G401 (cell line): ENCODE measurements around the gene CHCHD3. TPM values are rescaled to one million over a fixed set of nuclear protein-coding genes. Genes with fewer than 3 reads are reported as not detected.

Source experiments
- DNase-seq: peaks from one replicate; pipeline ENCODE4 v3.0.0-alpha.2; 2015; ENCODE audit warnings: low spot score
- in situ Hi-C: cut with HindIII; loops from 2 replicates; pipeline ENCODE4 v1.10.0; 2016; ENCODE audit warnings: low sequenced_read_pairs, mixed read lengths
- total RNA-seq: library from RNA; depleted of rRNA; stranded (reverse); fragments of >200 nt; shearing (Covaris generic); gene quantifications from 2 replicates; pipeline ENCODE4 v1.2.3, GENCODE V29; 2014

The CHCHD3 gene
- total RNA-seq, 1 experiment from 2014 or later, result 220 TPM

- no peak for DNase-seq
- in situ Hi-C loops, result no loop called here
Observed at GRCh38 chr7:133082390-133082766, 488 bp upstream of the CHCHD3 start.

- peak; percentile 17 for DNase-seq
- in situ Hi-C loops, result no loop called here
Observed at GRCh38 chr7:133081119-133081598, 731 bp downstream of the CHCHD3 start.

DNA sequence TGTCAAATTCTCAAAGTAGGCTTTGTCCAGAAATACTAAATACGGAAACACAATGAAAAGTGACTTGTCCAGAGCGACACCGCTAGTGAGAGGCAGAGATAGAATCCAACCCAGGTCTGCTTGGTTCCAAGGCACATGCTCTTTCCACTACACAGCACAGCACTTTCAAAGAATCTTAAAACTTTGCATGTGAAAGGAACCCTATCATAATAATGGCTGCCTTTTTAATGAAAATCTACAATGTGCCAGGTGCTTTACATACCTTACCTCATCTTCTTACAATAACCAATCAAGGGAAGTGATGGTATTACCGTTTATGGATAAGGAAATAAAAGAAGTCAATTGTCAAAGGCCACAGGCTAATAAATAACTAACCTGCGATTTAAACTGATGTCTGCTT, 2.6 kb downstream of the CHCHD3 start:
- in situ Hi-C loops, result no loop called here
- no peak for DNase-seq

- in situ Hi-C loops, result no loop called here
- no peak for DNase-seq
Observed at GRCh38 chr7:133077394-133077793, 4.5 kb downstream of the CHCHD3 start.

DNA sequence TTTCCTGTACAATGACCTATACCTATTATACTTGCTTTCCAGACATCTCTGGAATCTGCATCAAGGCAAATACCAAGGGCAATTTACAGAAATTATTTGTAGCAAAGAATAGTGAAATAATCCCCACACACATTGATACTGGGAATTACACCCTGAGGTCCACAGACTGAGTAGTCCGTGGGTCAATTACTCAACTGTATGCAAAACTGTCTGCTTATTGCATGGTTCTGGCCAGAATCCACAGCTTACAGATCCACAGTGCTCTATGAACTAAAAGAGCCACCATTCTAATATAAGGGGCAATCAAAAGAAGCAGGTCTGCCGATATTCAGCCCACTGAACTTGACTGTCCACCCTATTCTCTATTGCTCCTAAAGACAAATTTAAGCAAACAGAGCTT, 5.7 kb downstream of the CHCHD3 start:
- in situ Hi-C loops, result no loop called here
- DNase-seq, result no peak

GRCh38 chr7:133071506-133071905, 10.4 kb downstream of the CHCHD3 start:
- DNase-seq, result no peak
- in situ Hi-C loops, result no loop called here

- no peak for DNase-seq
- in situ Hi-C loops, result no loop called here
Observed at GRCh38 chr7:133070562-133070961, 11.3 kb downstream of the CHCHD3 start.

DNA sequence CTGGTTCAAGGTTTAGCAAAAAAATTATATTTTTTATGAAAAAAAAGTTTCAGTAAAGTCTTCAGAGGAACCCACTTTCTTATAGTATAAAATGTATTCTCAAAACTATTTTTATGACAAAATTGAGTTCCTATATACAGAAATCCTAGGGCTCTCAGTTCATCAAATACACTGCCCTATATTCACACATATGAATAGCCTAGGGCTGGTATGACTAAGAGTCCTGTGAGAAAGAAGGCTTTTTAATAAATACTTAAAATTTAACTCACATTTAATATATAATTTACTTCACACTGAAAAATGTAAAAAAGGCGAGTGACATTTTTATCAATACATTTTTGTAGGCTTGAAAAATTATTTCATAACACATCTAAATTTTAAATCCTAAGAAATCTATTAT, 16.6 kb downstream of the CHCHD3 start:
- in situ Hi-C loops, result no loop called here
- DNase-seq, result no peak

- no peak for DNase-seq
- in situ Hi-C loops, result no loop called here
Observed at GRCh38 chr7:133064082-133064820, 17.6 kb downstream of the CHCHD3 start.

GRCh38 chr7:133061792-133062191, 20.1 kb downstream of the CHCHD3 start:
- in situ Hi-C loops, result no loop called here
- no peak for DNase-seq

DNA sequence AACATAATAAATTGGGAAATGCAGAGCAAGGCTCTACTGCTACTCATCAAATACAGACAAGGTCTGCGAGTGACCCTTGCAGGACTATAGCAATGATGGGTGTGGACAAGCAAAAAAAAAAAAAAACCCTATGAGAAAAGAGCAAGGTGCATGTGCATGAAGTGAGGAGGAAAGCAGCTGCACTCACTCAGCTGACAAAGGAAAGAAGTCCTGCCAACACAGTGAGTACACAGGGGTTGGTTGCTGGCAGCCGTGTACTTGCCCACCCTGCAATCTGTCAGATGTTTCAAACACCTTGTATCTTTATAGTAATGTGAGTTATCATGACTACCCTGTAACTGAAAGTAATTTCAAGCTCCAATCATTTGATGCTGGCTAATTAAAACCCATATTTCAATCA, 20.5 kb downstream of the CHCHD3 start:
- in situ Hi-C loops, result no loop called here
- no peak for DNase-seq

- in situ Hi-C loops, result no loop called here
- DNase-seq, result no peak
Observed at GRCh38 chr7:133060004-133060403, 21.9 kb downstream of the CHCHD3 start.

DNA sequence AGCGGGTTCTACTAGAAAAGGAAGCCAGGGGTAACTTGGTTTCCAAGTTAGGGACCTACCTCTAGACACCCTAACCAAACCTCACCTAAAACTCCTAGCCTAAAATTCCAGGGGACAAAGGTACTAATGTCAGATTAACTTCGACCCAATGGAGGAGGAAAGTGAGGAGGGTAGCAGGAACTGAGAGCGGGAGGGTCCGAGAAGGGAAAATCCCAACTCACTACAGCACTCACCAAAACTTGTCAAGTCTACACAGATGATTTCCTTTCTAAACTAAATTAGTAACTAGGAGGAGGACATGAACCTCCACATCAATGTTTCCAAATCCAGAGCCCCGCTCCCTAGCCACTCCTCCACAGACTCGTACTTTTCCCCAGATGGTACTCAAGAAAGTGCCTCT, 22.6 kb downstream of the CHCHD3 start:
- no peak for DNase-seq
- in situ Hi-C loops, result no loop called here

- DNase-seq, result peak; percentile 79
- in situ Hi-C loops, result no loop called here
Observed at GRCh38 chr7:133056370-133057238, 25.3 kb downstream of the CHCHD3 start.

- DNase-seq, result no peak
- in situ Hi-C loops, result no loop called here
Observed at GRCh38 chr7:133054162-133054840, 27.6 kb downstream of the CHCHD3 start.

GRCh38 chr7:133053321-133053891, 28.5 kb downstream of the CHCHD3 start:
- no peak for DNase-seq
- in situ Hi-C loops, result no loop called here

- DNase-seq, result no peak
- in situ Hi-C loops, result no loop called here
Observed at GRCh38 chr7:133052826-133053225, 29.1 kb downstream of the CHCHD3 start.

DNA sequence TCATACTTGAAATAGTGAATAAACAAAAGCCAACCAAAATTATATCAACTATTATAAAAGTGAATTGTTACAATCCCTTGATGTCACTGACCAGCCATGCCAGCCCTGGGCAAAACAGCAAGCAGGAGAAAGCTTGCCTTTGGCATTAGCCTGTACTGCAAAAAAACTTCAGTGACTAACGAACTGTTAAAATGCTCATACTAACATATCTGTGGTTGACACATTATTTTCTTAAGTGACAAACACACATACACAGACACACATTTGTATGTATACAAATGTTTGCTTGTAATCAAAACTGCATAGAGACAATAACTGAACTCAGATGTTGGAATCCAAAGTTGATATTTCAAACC, 29.5 kb downstream of the CHCHD3 start:
- in situ Hi-C loops, result no loop called here
- DNase-seq, result no peak

DNA sequence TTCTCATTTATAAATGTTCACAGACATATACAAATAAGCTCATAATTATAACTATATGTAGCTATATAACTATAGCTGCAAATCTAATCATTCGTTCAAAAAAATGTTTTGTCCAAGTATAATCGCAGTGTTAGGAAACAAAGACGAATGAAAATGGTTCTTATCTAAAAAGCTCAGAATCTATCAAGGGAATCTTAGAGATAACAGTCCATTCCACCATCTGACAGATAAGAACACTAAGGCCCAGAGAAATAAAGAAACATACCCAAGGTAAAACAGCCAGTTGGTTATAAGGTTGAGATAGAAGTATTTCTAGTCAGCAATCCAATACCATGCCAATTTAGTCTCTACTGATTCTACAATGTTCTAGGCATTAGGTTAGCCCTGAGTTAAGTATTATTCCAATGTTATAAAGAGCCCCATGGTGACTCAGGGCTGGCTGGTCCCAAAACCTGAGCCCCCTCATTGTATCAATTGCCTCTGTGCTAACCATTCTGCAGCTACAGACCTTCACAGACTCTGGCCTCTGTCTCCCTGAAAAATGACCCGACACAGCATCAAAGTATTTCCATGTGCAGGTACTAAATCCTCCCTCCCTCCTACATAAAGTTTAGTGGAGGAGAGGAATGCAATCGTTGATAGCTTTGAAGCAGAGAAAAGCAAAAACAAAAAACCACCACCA, 30.0 kb downstream of the CHCHD3 start:
- in situ Hi-C loops, result no loop called here
- no peak for DNase-seq
